ENCODE measurements around the gene RHBDL1. TPM values are rescaled to one million over a fixed set of nuclear protein-coding genes. Genes with fewer than 3 reads are reported as not detected.

The RHBDL1 gene
- total and polyA plus RNA-seq, 9 of the 15 experiments (the other 6 are each of a cell fraction or from before 2014, with no cell fraction given): 0.03 to 5.6 (median 1.3) TPM; not detected in 1

- TF ChIP-seq MGA (IDR thresholded peaks at IDR 0.05) (peak; percentile 97), OTX1 (CRISPR knock-in tag; IDR thresholded peaks at IDR 0.05) (no peak), ATF1 (CRISPR knock-in tag; IDR thresholded peaks at IDR 0.05) (no peak), ATF1 (tag; IDR thresholded peaks at IDR 0.05) (peak; percentile 76), MBD2 (IDR thresholded peaks at IDR 0.05; ENCODE audit: borderline replicate concordance, low read depth) (no peak; the same call in 1 of the 2 replicates), PYGO2 (tag; IDR thresholded peaks at IDR 0.05) (no peak), NFXL1 (CRISPR knock-in tag; IDR thresholded peaks at IDR 0.05) (no peak), YBX1 (IDR thresholded peaks at IDR 0.05) (no peak), SMAD4 (CRISPR knock-in tag; conservative IDR thresholded peaks at IDR 0.05) (no peak; the same call in none of the 2 replicates), ELK3 (CRISPR knock-in tag; IDR thresholded peaks at IDR 0.05) (no peak), ZNF518B (CRISPR knock-in tag; IDR thresholded peaks at IDR 0.05) (no peak), ZNF696 (CRISPR knock-in tag; conservative IDR thresholded peaks at IDR 0.05) (no peak), ZNF253 (CRISPR knock-in tag; conservative IDR thresholded peaks at IDR 0.05) (no peak)
These were observed 45.7 kb downstream of the RHBDL1 start, which contains the start of gene ANTKMT (continued) for GRCh38 chr16:720990-721764.

All from K562 (cell line).